ENCODE measurements around the gene XPO1.
"Not testable (repeated sequence)": the region's sequence is repeated elsewhere in the genome, so short reads cannot be mapped to it uniquely, and the experiment has no call there.

Gene XPO1

DNA sequence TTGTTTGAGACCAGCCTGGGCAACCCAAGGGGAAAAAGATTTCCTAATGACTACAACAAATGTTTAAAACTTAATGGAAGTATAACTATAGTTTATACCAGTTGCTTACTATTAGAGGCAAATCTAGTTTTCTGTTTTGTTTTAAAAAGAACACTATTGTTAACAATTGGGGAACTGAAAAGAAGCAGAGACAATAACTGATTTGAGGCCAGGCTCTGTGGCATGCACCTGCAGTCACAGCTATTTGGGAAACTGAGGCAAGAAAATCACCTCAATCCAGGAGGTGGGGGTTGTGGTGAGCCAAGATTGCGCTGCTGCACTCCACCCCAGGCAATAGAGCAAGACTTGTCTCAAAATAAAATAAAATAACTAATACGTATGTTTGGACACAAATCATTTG lies 39.1 kb downstream of the XPO1 start:
- H3K4me3 ChIP-seq (ENCODE audit: low read depth, low read length): no peak overlapping the region
- TF ChIP-seq CTCF (IDR thresholded peaks at IDR 0.05; ENCODE audit: low read depth, low read length): no peak
- TF ChIP-seq MYC (IDR thresholded peaks at IDR 0.05; ENCODE audit: low read depth, low read length): no peak
- no peak for TF ChIP-seq POLR2A (IDR thresholded peaks at IDR 0.05; ENCODE audit: extremely low read depth, insufficient read length)
- TF ChIP-seq MAX (IDR thresholded peaks at IDR 0.05; ENCODE audit: low read depth, low read length): no peak
- DNase-seq (ENCODE audit: low read depth): no peak

DNA sequence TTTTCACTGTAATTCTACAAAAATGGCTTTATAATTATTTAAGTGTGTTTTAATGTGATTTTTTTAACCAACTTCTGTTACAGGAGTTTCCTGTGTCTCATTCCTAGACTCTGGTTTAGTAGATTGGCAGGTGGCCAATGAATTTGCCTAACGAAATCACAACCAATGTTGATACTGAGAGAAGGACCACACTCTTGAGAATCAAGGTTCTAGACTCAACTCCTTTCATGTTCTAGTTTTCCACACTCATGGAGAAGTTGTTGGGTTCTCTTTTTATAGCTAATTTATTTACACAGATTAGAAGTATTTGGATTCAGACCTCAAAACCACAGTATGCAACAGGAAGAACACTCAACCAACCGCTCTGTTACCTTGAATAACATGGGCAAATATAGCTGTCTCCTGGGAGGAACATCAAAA lies 44.6 kb downstream of the XPO1 start:
- no peak overlapping the region for H3K4me3 ChIP-seq (ENCODE audit: low read depth, low read length)
- TF ChIP-seq CTCF (IDR thresholded peaks at IDR 0.05; ENCODE audit: low read depth, low read length): no peak
- no peak for TF ChIP-seq MAX (IDR thresholded peaks at IDR 0.05; ENCODE audit: low read depth, low read length)
- TF ChIP-seq POLR2A (IDR thresholded peaks at IDR 0.05; ENCODE audit: extremely low read depth, insufficient read length): no peak
- TF ChIP-seq MYC (IDR thresholded peaks at IDR 0.05; ENCODE audit: low read depth, low read length): no peak
- DNase-seq (ENCODE audit: low read depth): no peak

- DNase-seq (ENCODE audit: low read depth): no peak
- H3K4me3 ChIP-seq (ENCODE audit: low read depth, low read length): no peak overlapping the region
- TF ChIP-seq MYC (IDR thresholded peaks at IDR 0.05; ENCODE audit: low read depth, low read length) (no peak), MAX (IDR thresholded peaks at IDR 0.05; ENCODE audit: low read depth, low read length) (no peak), CTCF (IDR thresholded peaks at IDR 0.05; ENCODE audit: low read depth, low read length) (no peak), POLR2A (IDR thresholded peaks at IDR 0.05; ENCODE audit: extremely low read depth, insufficient read length) (no peak)
These were observed 45.7 kb downstream of the XPO1 start for GRCh38 chr2:61492476-61492875.

DNA sequence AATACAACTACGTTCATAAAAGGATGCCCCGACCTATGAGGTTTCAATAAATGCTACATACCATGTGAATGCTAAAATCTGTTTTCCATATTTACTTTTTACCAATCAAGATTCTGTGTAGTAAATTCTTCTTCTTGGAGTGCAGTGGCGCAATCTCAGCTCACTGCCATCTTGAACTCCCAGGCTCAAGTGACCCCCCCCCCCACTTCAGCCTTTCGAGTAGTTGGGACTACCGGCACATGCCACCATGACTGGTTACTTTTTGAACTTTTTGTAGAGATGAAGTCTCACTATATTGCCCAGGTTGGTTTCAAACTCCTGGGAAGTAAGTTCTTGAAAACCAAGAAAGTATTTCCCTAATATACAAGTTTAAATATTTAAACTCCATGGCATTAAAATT lies 52.9 kb downstream of the XPO1 start:
- TF ChIP-seq MYC (IDR thresholded peaks at IDR 0.05; ENCODE audit: low read depth, low read length): no peak
- TF ChIP-seq MAX (IDR thresholded peaks at IDR 0.05; ENCODE audit: low read depth, low read length): no peak
- no peak for TF ChIP-seq CTCF (IDR thresholded peaks at IDR 0.05; ENCODE audit: low read depth, low read length)

GRCh38 chr2:61478086-61478485 lies 60.1 kb downstream of the XPO1 start:
- no peak for DNase-seq (ENCODE audit: low read depth)
- H3K4me3 ChIP-seq (ENCODE audit: low read depth, low read length): no peak overlapping the region
- TF ChIP-seq MAX (IDR thresholded peaks at IDR 0.05; ENCODE audit: low read depth, low read length): no peak
- TF ChIP-seq CTCF (IDR thresholded peaks at IDR 0.05; ENCODE audit: low read depth, low read length): no peak
- TF ChIP-seq MYC (IDR thresholded peaks at IDR 0.05; ENCODE audit: low read depth, low read length): no peak
- no peak for TF ChIP-seq POLR2A (IDR thresholded peaks at IDR 0.05; ENCODE audit: extremely low read depth, insufficient read length)

More for the DNA sequence above, 52.9 kb downstream of the XPO1 start:
- no peak overlapping the region for H3K4me3 ChIP-seq (ENCODE audit: low read depth, low read length)
- DNase-seq (ENCODE audit: low read depth): no peak

DNA sequence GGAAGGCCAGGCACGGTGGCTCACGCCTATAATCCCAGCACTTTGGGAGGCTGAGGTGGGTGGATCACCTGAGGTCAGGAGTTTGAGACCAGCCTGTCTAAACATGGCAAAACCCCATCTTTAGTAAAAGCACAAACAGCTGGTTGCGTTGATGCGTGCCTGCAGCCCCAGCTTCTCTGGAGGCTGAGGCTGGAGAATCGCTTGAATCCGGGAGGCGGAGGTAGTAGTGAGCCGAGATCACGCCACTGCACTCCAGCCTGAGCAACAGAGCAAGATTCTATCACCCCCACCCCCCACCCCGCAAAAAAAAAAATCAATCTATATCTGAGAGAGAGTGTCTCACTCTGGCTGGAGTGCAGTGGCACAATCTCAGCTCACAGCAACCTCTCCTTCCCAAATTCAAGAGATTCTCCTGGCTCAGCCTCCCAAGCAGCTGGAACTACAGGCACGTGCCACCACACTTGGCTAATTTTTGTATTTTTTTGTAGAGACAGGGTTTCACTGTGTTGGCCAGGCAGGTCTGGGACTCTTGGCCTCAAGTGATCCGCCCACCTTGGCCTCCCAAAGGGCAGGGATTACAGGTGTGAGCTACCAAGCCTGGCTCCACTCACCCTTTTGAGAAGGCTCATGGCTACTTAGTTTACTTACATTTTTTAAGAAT lies 61.1 kb downstream of the XPO1 start:
- not testable (repeated sequence) for H3K4me3 ChIP-seq (ENCODE audit: low read depth, low read length); DNase-seq (ENCODE audit: low read depth)
